Measurements from ENCODE around the gene NOX4. TPM values are rescaled to one million over a fixed set of nuclear protein-coding genes. Genes with fewer than 3 reads are reported as not detected.
"Not testable (repeated sequence)": the region's sequence is repeated elsewhere in the genome, so short reads cannot be mapped to it uniquely, and the experiment has no call there.

Gene NOX4
- total RNA-seq, 2 experiments from 2014 or later: not detected

DNA sequence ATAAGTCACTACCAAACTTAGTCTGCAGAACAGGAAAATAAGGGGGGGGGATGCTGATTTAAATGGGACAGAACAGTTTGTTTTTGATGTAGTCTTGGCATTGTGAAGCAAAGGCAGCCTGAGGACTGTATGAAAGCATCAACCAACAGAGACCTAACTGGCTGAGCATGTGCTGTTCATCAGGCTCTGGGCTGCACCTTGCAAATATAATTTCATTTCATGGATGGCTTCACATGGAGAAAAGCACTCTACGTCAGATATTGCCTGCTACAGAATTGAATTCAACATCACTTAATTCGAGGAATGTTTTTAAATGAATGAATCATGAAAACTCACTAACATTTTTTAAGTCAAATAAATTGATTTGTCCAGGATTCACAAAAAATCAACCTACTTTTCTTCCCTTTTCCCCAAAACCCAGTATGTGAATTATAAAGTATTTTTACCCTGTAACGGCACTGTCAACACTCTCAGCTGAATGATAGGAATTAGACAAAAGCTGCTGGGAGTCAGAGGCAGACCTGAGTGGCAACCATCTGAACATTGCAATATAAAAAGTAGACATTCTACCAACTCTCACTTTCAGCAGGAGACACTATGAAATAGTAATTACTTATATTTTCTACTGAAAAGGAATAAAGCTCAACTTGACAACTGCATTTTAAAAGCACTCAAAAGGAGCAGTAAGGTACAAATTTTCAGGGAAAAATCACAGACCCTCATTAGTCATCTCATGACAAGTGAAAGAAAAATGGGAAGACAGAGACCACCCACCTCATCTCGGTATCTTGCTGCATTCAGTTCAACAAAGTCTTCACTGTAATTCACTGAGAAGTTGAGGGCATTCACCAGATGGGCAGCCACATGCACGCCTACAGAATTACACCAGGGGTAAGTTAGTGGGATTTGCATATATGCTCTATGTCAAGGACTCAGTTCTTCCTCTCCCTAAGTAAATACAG is 47.5 kb downstream of the NOX4 start:
- H3K27ac Mint-ChIP-seq: no peak overlapping the region
- ChIA-PET POLR2A (no interaction called here), CTCF (no interaction called here)
- no peak for DNase-seq
- H3K36me3 Mint-ChIP-seq (ENCODE audit: low read depth): no peaks in the 10 kb centered on the region
- H3K27me3 Mint-ChIP-seq: no peaks in the 10 kb centered on the region
- no peaks in the 10 kb centered on the region for H3K4me1 Mint-ChIP-seq
- no peaks in the 10 kb centered on the region for H3K9me3 Mint-ChIP-seq
- no peak overlapping the region for H3K4me3 Mint-ChIP-seq

GRCh38 chr11:89442801-89443200 is 48.4 kb downstream of the NOX4 start:
- H3K4me1 Mint-ChIP-seq: no peaks in the 10 kb centered on the region
- CTCF ChIA-PET: no interaction called here
- H3K4me3 Mint-ChIP-seq: no peak overlapping the region
- H3K27me3 Mint-ChIP-seq: no peaks in the 10 kb centered on the region
- H3K27ac Mint-ChIP-seq: no peak overlapping the region
- H3K36me3 Mint-ChIP-seq (ENCODE audit: low read depth): no peaks in the 10 kb centered on the region
- no peaks in the 10 kb centered on the region for H3K9me3 Mint-ChIP-seq
- POLR2A ChIA-PET: no interaction called here
- DNase-seq: no peak

DNA sequence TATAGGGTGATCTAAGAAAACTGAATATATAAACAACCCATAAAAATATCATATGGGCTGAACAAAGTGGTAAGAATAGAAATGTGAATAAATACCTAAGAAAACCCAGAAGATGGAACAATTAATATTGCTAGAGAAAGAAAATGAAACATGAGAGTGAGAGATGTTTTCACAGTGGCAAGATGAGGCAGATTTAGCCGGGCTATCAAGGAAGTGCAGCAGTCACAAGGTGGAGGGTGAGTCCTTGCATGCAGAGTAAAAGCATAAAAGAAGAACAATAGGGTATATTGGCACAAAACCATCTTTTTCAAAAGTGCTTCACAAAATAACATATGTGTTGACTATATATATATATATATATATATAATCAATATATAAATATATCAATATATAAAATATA is 49.6 kb downstream of the NOX4 start:
- H3K4me3 Mint-ChIP-seq: no peak overlapping the region
- POLR2A ChIA-PET: no interaction called here

GRCh38 chr11:89437317-89437716 is 53.9 kb downstream of the NOX4 start:
- DNase-seq: no peak
- H3K9me3 Mint-ChIP-seq: no peaks in the 10 kb centered on the region
- ChIA-PET CTCF (no interaction called here), POLR2A (no interaction called here)
- no peaks in the 10 kb centered on the region for H3K27me3 Mint-ChIP-seq
- no peaks in the 10 kb centered on the region for H3K4me1 Mint-ChIP-seq
- H3K36me3 Mint-ChIP-seq (ENCODE audit: low read depth): no peaks in the 10 kb centered on the region
- H3K27ac Mint-ChIP-seq: no peak overlapping the region
- no peak overlapping the region for H3K4me3 Mint-ChIP-seq

More for the DNA sequence above, 49.6 kb downstream of the NOX4 start:
- Mint-ChIP-seq H3K36me3 (ENCODE audit: low read depth) (no peaks in the 10 kb centered on the region), H3K9me3 (no peaks in the 10 kb centered on the region), H3K4me1 (no peaks in the 10 kb centered on the region), H3K27me3 (no peaks in the 10 kb centered on the region), H3K27ac (no peak overlapping the region)
- CTCF ChIA-PET: no interaction called here
- no peak for DNase-seq

GRCh38 chr11:89436071-89436470 is 55.1 kb downstream of the NOX4 start:
- ChIA-PET CTCF (no interaction called here), POLR2A (no interaction called here)
- no peaks in the 10 kb centered on the region for H3K9me3 Mint-ChIP-seq
- no peak overlapping the region for H3K27ac Mint-ChIP-seq
- DNase-seq: no peak
- H3K36me3 Mint-ChIP-seq (ENCODE audit: low read depth): no peaks in the 10 kb centered on the region
- H3K4me3 Mint-ChIP-seq: no peak overlapping the region
- no peaks in the 10 kb centered on the region for H3K4me1 Mint-ChIP-seq
- H3K27me3 Mint-ChIP-seq: no peaks in the 10 kb centered on the region

DNA sequence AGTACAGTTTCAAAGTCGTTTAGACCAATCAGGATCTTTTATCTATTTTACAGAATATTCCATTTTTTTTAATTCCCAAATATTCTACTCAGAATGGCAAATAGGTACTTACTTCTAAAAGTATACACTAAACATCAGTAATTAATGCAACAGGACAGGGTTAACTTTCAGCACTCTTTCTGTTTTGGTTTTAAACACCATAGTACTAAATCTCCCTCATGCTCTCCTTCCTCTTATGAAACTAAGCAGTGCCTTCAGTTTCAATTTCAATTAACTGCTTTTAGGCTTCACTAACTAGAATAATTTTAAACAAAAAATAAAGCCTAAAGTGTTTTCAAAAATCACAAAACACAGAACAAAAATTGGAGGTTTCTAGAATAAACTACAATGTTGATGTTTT is 57.9 kb downstream of the NOX4 start:
- no peaks in the 10 kb centered on the region for H3K9me3 Mint-ChIP-seq
- no peaks in the 10 kb centered on the region for H3K36me3 Mint-ChIP-seq (ENCODE audit: low read depth)
- no peak overlapping the region for H3K4me3 Mint-ChIP-seq
- DNase-seq: no peak
- no peaks in the 10 kb centered on the region for H3K4me1 Mint-ChIP-seq
- POLR2A ChIA-PET: no interaction called here
- no peak overlapping the region for H3K27ac Mint-ChIP-seq
- no peaks in the 10 kb centered on the region for H3K27me3 Mint-ChIP-seq
- CTCF ChIA-PET: interaction anchor here (0.8 kb wide), 1 partner anchor 11 kb away, joined by 3 read pairs; no protein-coding TSS in a partner anchor

DNA sequence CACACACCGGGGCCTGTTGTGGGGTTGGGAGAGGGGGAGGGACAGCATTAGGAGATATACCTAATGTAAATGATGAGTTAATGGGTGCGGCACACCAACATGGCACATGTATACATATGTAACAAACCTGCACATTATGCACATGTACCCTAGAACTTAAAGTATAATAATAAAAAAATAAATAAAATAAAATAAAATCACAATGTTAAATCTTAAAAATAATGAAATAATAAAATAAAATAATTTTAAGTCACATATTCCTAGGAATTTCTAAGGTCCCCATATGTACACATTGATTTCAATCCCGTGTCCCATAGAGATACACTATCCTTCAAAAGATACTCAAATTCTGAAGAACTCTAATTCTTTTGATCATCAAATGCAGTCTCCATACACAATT is 59.0 kb downstream of the NOX4 start:
- H3K27me3 Mint-ChIP-seq; H3K4me1 Mint-ChIP-seq; H3K4me3 Mint-ChIP-seq; H3K9me3 Mint-ChIP-seq; POLR2A ChIA-PET; H3K36me3 Mint-ChIP-seq (ENCODE audit: low read depth); H3K27ac Mint-ChIP-seq; CTCF ChIA-PET; DNase-seq: not testable (repeated sequence)

DNA sequence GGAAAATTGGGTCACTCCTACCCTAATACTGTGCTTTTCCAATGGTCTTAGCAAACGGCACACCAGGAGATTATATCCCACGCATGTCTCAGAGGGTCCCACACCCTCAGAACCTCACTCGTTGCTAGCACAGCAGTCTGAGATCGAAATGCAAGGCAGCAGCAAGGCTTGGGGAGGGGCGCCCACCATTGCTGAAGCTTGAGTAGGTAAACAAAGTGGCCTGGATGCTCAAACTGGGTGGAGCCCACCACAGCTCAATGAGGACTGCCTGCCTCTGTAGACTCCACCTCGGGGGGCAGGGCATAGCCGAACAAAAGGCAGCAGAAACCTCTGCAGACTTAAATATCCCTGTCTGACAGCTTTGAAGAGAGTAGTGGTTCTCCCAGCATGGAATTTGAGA is 64.7 kb downstream of the NOX4 start:
- H3K4me1 Mint-ChIP-seq; POLR2A ChIA-PET; CTCF ChIA-PET; DNase-seq; H3K36me3 Mint-ChIP-seq (ENCODE audit: low read depth); H3K4me3 Mint-ChIP-seq; H3K9me3 Mint-ChIP-seq; H3K27ac Mint-ChIP-seq; H3K27me3 Mint-ChIP-seq: not testable (repeated sequence)

- CTCF ChIA-PET: interaction anchor here (1.2 kb wide), 1 partner anchor 12 kb away, joined by 3 read pairs; no protein-coding TSS in a partner anchor
- Mint-ChIP-seq H3K4me1 (no peaks in the 10 kb centered on the region), H3K27me3 (no peaks in the 10 kb centered on the region), H3K27ac (no peak overlapping the region), H3K4me3 (no peak overlapping the region), H3K36me3 (ENCODE audit: low read depth) (no peaks in the 10 kb centered on the region), H3K9me3 (no peaks in the 10 kb centered on the region)
- POLR2A ChIA-PET: no interaction called here
- DNase-seq: no peak
Observed at GRCh38 chr11:89421718-89422117, 69.5 kb downstream of the NOX4 start.

DNA sequence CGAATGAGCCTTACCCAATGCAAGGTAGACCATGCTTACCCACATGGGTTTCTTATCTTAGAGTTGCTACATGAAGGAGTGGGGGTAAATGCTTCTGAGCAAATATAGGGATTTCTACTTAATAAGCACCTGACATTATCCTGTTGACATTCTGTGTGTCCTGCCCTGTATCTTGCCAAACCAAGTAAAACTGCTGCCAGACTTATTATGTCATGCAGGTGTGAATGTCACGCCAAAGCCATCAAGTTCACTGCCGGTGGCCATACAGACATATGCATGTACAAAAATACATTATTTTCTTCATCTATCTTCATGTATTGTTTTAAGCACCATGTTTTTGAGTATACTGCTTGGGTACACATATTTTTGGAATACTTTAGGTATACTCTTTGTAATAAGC is 70.2 kb downstream of the NOX4 start:
- no peak for DNase-seq
- no peaks in the 10 kb centered on the region for H3K27me3 Mint-ChIP-seq
- H3K4me1 Mint-ChIP-seq: no peaks in the 10 kb centered on the region
- H3K4me3 Mint-ChIP-seq: no peak overlapping the region
- H3K9me3 Mint-ChIP-seq: no peaks in the 10 kb centered on the region
- no peak overlapping the region for H3K27ac Mint-ChIP-seq
- ChIA-PET POLR2A (no interaction called here), CTCF (no interaction called here)
- H3K36me3 Mint-ChIP-seq (ENCODE audit: low read depth): no peaks in the 10 kb centered on the region

GRCh38 chr11:89416961-89417360 is 74.2 kb downstream of the NOX4 start:
- POLR2A ChIA-PET: no interaction called here
- Mint-ChIP-seq H3K27me3 (no peaks in the 10 kb centered on the region), H3K4me3 (no peak overlapping the region), H3K36me3 (ENCODE audit: low read depth) (no peaks in the 10 kb centered on the region), H3K4me1 (no peaks in the 10 kb centered on the region), H3K27ac (no peak overlapping the region), H3K9me3 (no peaks in the 10 kb centered on the region)
- CTCF ChIA-PET: no interaction called here
- DNase-seq: no peak

- H3K9me3 Mint-ChIP-seq: not testable (repeated sequence)
Observed at GRCh38 chr11:89411112-89411511, 80.1 kb downstream of the NOX4 start.

DNA sequence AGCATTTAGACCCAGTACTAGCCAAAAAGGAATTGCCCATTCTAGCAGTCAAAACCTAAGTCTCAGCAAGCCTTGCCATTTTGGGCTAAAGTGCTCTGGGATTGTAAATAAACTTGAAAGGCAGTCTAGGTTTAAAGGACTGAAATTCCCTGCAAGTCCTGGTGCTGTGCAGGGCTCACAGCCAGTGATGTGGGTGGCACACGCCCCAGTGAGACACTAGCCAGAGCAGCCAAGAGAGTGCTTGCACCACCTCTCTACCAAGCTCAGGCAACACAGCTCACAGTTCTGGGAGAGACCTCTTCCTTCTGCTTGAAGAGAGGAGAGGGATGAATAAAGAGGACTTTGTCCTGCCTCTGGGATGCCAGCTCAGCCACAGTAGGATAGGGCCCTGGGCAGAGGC is 80.5 kb downstream of the NOX4 start:
- H3K36me3 Mint-ChIP-seq (ENCODE audit: low read depth); H3K4me1 Mint-ChIP-seq; DNase-seq; H3K4me3 Mint-ChIP-seq; H3K27me3 Mint-ChIP-seq; POLR2A ChIA-PET; H3K9me3 Mint-ChIP-seq; H3K27ac Mint-ChIP-seq; CTCF ChIA-PET: not testable (repeated sequence)

More at GRCh38 chr11:89411112-89411511, 80.1 kb downstream of the NOX4 start:
- POLR2A ChIA-PET; H3K4me3 Mint-ChIP-seq; H3K27ac Mint-ChIP-seq; H3K36me3 Mint-ChIP-seq (ENCODE audit: low read depth); H3K27me3 Mint-ChIP-seq; H3K4me1 Mint-ChIP-seq; CTCF ChIA-PET; DNase-seq: not testable (repeated sequence)

GRCh38 chr11:89408441-89408840 is 82.7 kb downstream of the NOX4 start:
- POLR2A ChIA-PET, H3K4me1 Mint-ChIP-seq, H3K27me3 Mint-ChIP-seq: not testable (repeated sequence)

More at GRCh38 chr11:89408441-89408840, 82.7 kb downstream of the NOX4 start:
- H3K36me3 Mint-ChIP-seq (ENCODE audit: low read depth); H3K4me3 Mint-ChIP-seq; DNase-seq; H3K9me3 Mint-ChIP-seq; CTCF ChIA-PET; H3K27ac Mint-ChIP-seq: not testable (repeated sequence)
